Ureter (tissue), 1 donor: ENCODE results near the gene CEACAM16. TPM values are rescaled to one million over a fixed set of nuclear protein-coding genes. Genes with fewer than 3 reads are reported as not detected.
A peak's percentile ranks its signal among the peaks of the same experiment; 100 is the strongest.
"Not testable (repeated sequence)": the region's sequence is repeated elsewhere in the genome, so short reads cannot be mapped to it uniquely, and the experiment has no call there.

Experiments
- DNase-seq: peaks from one replicate; pipeline ENCODE4 v3.0.0-alpha.2; 2020; ENCODE audit warnings: low spot score
- total RNA-seq: library from RNA; stranded (reverse); gene quantifications from one replicate; pipeline ENCODE4 v1.2.4, GENCODE V29; 2023
- donor health status: DM: yes; HTN: yes; CAD: no.

Gene CEACAM16
- total RNA-seq, result not detected

- DNase-seq, result no peak
Observed at GRCh38 chr19:44698492-44699201, at the start of gene CEACAM16. Gene CEACAM16, plus strand, starts transcription at chr19:44699151. Its CDS starts 2,306 bp downstream, at chr19:44701457.

- no peak for DNase-seq
Observed at GRCh38 chr19:44649578-44650145, 49.3 kb upstream of the CEACAM16 start.

- DNase-seq, result no peak
Observed at GRCh38 chr19:44653343-44653742, 45.6 kb upstream of the CEACAM16 start.

GRCh38 chr19:44653977-44654774 is 44.8 kb upstream of the CEACAM16 start:
- peak; percentile 76 for DNase-seq

- no peak for DNase-seq
Observed at GRCh38 chr19:44657211-44657921, 41.6 kb upstream of the CEACAM16 start.

- no peak for DNase-seq
Observed at GRCh38 chr19:44658069-44658733, 40.8 kb upstream of the CEACAM16 start.

GRCh38 chr19:44660081-44660480 is 38.9 kb upstream of the CEACAM16 start:
- no peak for DNase-seq

- DNase-seq, result no peak
Observed at GRCh38 chr19:44661205-44661604, 37.7 kb upstream of the CEACAM16 start.

GRCh38 chr19:44661904-44662303 is 37.0 kb upstream of the CEACAM16 start:
- DNase-seq, result no peak

GRCh38 chr19:44662691-44663385 is 36.1 kb upstream of the CEACAM16 start:
- DNase-seq, result no peak

- no peak for DNase-seq
Observed at GRCh38 chr19:44663996-44664395, 35.0 kb upstream of the CEACAM16 start.

GRCh38 chr19:44664976-44665375 is 34.0 kb upstream of the CEACAM16 start:
- no peak for DNase-seq

GRCh38 chr19:44666852-44667556 is 31.9 kb upstream of the CEACAM16 start:
- no peak for DNase-seq

- DNase-seq, result no peak
Observed at GRCh38 chr19:44668985-44669764, 29.8 kb upstream of the CEACAM16 start.

- DNase-seq, result not testable (repeated sequence)
Observed at GRCh38 chr19:44670027-44670426, 28.9 kb upstream of the CEACAM16 start.

GRCh38 chr19:44671400-44671799 is 27.6 kb upstream of the CEACAM16 start, which contains the start of gene CEACAM19:
Gene CEACAM19, plus strand, starts transcription at chr19:44671482. Its CDS starts 450 bp downstream, at chr19:44671932.
- DNase-seq, result no peak

- no peak for DNase-seq
Observed at GRCh38 chr19:44672226-44672625, 26.7 kb upstream of the CEACAM16 start.

GRCh38 chr19:44673510-44673909 is 25.4 kb upstream of the CEACAM16 start:
- no peak for DNase-seq

- DNase-seq, result no peak
Observed at GRCh38 chr19:44675521-44675920, 23.4 kb upstream of the CEACAM16 start.
